SHP77 (cell line): ENCODE measurements around the gene FGF2.
A peak's percentile ranks its signal among the peaks of the same experiment; 100 is the strongest.

Experiments
- DNase-seq, 2 experiments: peaks; one replicate each; lab custom pipeline; 2025; lab: John Stamatoyannopoulos, UW

Gene FGF2

DNA sequence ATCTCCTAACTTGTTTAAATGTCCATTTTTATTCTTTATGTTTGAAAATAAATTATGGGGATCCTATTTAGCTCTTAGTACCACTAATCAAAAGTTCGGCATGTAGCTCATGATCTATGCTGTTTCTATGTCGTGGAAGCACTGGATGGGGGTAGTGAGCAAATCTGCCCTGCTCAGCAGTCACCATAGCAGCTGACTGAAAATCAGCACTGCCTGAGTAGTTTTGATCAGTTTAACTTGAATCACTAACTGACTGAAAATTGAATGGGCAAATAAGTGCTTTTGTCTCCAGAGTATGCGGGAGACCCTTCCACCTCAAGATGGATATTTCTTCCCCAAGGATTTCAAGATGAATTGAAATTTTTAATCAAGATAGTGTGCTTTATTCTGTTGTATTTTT is 68.2 kb downstream of the FGF2 start:
- no peak for DNase-seq

DNA sequence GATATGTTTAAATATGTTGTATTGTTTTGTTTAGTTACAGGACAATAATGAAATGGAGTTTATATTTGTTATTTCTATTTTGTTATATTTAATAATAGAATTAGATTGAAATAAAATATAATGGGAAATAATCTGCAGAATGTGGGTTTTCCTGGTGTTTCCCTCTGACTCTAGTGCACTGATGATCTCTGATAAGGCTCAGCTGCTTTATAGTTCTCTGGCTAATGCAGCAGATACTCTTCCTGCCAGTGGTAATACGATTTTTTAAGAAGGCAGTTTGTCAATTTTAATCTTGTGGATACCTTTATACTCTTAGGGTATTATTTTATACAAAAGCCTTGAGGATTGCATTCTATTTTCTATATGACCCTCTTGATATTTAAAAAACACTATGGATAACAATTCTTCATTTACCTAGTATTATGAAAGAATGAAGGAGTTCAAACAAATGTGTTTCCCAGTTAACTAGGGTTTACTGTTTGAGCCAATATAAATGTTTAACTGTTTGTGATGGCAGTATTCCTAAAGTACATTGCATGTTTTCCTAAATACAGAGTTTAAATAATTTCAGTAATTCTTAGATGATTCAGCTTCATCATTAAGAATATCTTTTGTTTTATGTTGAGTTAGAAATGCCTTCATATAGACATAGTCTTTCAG is 68.8 kb downstream of the FGF2 start:
- DNase-seq: no peak

DNA sequence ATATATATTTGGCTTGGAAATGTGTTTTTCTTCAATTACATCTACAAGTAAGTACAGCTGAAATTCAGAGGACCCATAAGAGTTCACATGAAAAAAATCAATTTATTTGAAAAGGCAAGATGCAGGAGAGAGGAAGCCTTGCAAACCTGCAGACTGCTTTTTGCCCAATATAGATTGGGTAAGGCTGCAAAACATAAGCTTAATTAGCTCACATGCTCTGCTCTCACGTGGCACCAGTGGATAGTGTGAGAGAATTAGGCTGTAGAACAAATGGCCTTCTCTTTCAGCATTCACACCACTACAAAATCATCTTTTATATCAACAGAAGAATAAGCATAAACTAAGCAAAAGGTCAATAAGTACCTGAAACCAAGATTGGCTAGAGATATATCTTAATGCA is 69.6 kb downstream of the FGF2 start:
- DNase-seq: no peak

DNA sequence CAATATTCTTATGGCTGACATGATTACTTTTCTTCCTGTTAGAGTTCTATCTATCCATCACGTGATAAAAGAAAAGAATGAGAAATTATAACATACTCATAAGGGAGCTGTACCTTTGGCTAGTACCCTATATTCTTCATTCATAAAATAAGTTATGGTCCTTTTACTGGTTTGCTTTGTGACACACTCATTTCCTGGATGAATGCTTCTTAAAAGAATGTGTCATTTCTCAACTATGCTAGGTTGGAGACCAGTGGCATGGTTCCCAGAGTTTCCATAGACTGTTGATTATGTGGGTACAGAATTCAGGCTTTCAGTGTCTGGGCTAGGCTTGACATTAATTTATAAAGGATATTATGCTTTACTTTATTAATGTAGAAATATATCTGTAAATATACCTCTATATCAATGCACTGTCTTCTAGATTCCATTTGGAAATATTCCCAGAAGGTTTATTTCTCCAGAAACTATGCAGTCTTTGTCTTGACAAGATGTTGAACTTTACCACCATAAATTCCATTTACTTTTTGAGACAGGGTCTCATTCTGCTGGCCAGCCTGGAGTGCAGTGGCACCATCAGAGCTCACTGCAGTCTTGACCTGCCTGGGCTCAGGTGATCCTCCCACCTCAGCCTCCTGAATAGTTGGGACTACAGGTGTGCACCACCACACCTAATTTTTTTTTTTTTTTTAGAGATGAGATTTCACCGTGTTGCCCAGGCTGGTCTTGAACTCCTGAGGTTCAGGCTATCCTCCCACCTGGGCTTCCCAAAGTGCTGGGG is 71.9 kb downstream of the FGF2 start:
- no peak for DNase-seq

DNA sequence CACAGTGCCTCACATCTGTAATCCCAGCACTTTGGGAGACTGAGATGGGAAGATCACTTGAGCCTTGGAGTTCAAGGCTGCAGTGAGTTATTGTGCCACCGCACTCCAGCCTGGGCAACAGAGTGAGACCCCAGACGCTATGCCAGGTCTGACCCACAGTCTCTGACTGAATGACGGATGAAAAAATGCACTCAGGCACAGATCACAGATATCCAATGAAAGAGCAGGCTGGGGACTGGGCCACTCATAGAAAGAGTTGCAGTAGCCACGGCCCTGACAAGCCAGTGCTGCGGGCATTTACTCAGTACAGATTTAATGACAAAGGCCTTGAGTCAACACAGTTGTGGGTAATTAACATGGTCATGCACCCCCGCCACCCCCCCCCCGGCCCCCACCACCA is 73.1 kb downstream of the FGF2 start:
- no peak for DNase-seq

DNA sequence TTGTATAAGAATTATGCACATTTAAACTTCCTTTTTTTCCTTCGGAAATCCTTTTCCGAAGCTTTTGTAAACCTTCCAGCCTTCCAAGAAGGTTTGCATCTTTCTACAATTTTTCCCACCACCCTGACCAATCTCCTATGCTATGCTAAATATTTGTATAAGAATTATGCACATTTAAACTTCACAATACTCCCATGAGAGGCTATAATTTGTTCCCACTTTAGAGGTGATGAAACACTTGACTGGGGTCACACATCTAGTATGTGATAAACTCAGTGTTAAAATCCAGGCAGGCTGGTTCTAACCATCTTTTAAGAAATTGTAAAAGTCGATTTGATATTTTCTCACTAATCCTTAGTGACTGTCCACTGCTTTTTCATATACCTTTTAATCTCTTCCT is 73.7 kb downstream of the FGF2 start:
- DNase-seq: no peak

DNA sequence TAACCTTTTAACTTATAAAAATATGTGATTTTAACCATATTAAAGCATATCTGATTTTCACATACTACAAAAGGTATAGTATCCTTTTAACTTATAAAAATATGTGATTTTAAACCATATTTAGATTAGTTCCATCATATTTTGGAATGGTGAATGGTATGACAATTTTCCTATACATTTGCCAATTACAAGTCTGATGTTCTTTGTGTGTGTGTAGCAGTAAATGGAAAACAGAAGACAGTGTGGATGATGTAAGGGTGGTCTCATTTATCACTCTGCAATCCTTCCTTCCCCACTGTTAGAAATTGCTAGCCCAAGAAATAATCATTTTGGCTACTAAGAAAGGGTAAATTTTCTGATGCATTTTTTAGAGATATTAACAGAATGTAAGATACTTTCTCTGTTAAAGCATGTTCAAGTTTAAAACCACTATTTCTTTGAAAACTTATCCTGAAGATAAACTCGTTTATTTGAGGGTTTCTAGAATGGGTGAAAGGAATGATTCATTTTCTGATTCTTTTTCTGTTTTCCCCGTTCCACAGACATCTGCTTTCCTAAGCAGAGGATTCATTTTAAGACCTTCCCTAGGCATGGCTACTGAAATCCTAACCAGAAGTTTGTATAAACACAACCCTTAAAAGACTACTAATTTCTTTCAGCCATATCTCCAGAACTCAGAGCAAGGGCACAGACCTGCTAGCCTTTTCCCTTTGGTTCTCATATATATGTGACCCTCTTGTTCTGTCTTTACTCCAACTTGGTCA is 74.8 kb downstream of the FGF2 start:
- no peak for DNase-seq

DNA sequence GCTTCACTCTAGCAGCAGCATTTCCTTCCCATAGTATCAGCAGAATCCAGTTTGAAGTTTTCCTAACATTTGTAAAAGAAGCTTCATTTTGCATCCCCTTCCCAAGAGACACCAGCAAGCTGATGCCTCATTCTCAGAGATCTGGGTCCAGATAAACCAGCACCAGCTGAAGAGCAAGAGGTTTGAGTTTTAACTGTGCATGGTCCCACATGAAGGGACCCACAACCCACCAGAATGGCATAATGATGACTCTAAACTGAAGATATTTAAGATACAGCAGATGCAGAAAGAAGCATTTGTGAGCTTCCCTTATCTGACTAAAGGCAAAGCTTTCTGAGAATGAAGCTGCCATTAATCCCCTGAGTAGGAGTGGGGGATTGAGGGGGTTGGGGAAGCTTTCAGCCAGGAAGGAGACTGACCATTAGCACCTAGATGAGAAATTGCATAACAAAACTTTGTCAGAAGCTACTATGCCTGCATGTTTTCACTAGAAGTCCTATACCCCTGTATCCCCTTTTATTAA is 77.2 kb downstream of the FGF2 start:
- no peak for DNase-seq

DNA sequence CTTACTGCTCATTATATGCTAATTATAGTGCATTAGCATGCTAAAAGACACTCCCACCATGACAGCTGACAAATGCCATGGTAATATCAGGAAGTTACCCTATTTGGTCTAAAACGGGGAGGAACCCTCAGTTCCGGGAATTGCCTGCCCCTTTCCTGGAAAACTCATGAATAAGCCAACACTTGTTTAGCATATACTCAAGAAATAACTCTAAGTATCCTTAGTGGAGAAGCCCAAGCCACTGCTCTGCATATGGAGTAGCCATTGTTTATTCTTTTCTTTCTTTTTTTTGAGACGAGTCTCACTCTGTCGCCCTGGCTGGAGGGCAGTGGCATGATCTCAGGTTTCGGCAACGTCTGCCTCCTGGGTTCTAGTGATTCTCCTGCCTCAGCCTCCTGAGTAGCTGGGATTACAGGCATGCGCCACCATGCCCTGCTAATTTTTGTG is 80.3 kb downstream of the FGF2 start:
- DNase-seq: no peak

DNA sequence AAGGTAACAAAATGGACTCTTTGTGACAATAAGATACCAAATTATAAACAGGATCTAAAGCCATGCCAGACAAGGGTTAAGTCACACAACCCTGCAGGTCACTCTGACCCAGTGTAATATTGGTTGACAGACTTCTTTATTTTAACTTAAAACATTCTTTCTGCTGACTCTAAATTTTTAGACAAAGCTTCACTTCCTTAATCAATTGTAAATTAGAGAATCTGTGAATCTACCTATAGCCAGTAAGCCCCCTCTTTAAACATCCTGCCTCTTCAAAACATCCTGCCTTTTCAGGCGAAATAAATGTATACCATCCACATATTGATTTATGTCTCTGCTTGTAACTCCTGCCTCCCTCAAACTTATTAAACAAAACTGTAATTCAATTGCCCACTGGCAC is 81.6 kb downstream of the FGF2 start:
- no peak for DNase-seq

DNA sequence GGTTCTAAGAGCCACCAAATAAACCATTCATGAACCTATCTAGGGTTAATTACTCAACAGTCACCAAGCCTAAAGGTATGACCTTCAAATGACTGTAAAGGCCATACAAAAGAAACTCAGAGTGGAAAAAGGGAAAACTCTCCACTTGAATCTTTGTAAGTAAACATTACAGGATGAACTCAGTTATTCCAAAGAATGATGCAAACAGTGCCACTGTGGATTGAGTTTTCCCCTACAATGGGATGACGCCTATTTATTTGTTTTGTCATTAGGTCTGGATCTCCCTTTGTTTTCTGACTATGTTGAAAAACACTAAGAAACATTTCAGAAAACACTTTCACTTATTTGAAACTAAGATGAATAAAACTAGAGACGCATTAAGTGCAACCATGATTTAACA is 83.1 kb downstream of the FGF2 start:
- no peak for DNase-seq

DNA sequence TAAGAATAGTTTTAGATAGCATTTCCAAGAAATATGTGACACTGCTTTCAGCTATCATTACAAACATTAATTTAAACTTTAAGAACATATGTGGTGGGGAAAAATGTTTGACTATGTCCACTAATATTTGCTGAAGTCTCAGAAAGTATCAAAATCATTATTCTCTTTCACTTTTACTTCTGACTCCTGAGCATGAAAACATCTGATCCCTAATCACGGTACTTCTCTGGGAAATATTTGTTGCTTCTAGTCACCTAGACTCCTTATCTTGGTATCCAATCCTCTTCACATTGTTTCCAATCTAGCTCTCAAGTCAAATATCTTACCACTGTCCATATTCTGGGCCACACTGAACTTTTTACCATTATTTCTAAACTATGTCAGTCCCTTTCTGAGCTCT is 85.0 kb downstream of the FGF2 start:
- no peak for DNase-seq

DNA sequence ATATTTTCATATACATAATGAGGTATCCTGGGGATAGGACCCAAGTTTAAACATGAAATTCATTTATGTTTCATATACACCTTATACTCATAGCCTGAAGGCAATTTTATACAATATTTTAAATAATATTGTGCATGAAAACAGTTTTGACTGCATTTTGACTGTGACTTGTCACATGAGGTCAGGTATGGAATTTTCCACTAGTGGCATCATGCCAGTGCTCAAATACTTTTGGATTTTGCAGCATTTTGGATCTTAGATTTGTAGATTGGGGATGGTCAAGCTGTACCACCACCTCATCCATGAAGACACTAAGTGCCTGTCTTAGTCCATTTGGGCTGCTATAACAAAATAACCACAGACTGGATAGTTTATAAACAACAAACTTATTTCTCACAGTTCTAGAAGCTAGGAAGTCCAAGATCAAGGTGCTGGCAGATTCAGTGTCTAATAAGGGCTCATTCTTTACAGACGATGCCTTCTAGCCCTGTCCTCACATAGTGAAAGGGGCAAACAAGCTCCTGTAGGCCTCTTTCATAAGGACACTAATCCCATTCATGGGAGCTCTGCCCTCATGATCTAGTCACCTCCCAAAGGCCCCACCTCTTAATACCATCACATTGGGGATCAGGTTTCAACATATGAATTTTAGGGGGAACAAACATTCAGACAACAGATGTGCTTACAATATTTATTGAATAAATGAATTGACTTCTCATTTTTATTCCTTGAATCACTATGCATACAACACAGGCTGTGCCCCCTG is 86.4 kb downstream of the FGF2 start:
- DNase-seq: no peak

DNA sequence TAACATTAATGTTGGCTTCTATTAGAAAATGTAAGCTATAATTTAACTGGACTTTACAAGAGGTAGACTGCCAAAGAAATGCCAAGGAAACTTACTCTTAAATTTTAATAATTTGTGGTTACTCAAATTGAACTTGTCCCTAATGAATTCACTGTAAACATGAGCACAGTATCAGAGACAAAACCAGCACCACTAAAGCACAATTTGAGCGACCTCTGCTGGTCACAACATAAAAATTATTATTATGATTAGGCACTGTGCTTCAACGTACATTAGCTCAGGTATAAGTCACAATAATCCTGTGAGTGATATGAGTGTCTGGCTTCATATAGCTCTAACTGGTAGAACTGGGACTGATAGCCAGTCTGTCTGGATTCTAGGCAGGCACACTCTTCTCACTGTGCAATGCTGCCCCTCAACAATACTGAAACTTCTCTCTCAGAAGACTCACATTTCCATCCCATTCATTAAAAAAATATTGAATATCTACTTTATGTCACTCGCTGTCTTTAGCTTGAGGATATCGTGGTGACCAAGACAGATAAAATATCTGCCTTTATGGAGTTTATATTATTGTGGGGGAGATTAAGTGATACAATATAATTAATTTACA is 87.8 kb downstream of the FGF2 start:
- no peak for DNase-seq

DNA sequence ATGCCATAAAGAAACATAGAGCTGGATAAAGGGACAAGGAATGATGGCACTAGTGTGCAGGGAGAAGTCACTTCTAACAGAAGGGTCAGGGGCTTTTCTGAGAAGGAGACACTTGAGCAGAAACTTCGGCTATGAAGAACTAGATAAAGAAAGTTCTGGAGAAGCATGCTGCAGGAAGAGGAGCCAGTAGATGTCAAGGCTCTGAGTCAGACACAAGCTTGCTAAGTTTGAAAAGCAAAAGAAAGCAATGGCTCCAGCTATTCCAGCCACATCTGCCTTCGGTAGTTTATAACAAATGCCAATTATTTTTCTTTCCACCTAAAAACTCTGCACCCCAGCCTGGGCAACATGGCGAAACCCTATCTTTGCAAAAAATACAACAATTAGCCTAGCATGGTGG is 88.3 kb downstream of the FGF2 start:
- DNase-seq: no peak

DNA sequence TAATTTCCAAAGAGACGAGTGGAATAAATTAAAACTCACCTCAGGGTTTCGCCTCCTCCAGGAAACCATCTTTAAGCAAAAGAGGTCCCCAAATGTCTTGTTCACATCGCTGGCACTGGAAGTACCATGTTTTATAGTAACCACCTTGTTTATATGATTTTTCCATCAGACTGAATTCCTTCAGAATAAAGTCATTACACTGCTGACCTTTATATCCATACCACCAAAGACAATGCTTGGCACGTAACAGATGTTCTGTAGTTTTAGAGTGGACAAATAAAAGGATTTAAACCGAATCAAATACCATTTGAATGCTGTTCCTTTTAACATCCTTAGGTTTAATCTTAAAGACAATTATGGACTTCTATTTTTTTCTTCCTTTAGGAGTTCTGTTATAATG is 91.1 kb downstream of the FGF2 start:
- DNase-seq: no peak

DNA sequence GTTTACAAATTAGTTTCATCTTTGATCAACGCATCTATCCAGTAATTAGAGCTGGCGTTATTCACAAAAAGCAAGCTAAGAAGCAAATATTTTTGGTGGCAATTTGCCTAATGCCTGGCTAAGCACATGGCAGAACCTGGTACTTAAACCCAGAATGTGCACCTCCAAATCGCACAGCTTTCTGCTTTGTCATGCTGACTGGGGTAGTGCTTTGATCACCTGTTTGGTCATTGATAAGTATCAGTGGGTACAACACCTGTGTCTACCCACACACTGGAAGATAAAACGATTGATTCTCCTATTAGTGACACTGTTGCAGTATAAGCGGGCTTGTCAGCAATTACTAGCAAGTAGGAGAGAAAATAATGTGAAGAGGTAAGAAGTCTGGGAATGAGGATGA is 93.8 kb downstream of the FGF2 start:
- peak in 1 of 2 experiments; percentile 14 for DNase-seq

DNA sequence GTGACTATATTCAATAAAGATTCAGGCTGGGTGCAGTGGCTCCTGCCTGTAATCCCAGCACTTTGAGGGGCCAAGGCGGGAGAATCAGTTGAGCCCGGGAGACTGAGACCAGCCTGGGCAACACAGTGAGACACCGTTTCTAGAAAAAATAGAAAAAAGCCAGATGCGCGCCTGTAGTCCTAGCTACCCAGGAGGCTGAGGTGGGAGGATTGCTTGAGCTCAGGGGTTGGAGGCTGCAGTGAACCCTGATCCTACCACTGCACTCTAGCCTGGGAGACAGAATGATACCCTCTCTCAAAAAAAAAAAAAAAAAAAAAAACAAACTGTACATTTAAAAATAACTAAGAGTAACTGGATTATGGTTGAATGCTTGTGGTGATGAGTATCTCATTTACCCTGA is 94.7 kb downstream of the FGF2 start:
- DNase-seq: no peak

DNA sequence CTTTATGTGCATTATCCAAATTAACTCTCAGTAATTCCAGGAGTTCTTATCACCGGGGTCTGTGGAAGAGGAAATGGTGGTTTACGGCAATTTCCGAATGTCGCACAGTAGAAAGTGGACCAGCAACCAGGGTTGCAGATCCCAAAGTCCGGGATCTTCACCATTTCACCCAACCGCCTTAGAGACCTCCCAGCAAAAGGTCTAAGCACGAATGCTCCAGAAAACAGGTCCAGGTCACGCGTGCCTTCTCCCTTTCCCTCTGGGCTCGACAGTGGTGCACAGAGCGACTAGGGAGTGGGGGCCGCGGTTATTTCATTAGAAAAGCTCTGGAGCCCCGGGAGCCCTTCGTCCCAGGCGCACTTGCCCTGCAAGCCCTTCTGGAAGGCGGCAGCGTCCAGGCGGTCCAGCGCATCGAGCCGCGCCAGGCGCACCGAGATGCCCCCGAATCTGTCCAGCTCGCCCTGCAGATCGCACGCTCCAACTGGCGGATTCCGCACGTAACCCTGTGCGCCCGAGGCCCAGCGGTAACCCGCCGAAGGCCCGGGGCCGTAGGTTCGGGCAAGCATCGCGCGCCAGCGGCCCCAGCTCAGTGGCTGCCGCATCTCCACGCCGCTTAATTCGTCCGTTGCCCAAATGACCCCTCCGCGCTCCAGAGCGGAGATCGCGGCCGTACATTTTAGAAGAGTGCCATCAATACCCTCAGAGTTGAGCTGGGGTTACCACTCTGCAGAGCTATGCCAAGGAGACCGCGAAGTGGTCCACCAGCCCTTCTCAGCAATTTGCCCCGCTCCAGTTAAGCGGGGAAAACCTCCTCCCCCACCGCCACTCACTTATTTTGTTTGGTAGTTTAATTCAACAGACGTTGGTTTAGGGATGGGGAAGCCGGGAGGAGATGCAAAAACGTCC is 95.6 kb downstream of the FGF2 start, which contains the start of gene NUDT6:
TSS of gene NUDT6 (minus strand) at position 627 of the 906 bp plus-strand sequence. CDS start at position 602, 25 bp downstream.
- DNase-seq: peak; percentile 17 to 19

DNA sequence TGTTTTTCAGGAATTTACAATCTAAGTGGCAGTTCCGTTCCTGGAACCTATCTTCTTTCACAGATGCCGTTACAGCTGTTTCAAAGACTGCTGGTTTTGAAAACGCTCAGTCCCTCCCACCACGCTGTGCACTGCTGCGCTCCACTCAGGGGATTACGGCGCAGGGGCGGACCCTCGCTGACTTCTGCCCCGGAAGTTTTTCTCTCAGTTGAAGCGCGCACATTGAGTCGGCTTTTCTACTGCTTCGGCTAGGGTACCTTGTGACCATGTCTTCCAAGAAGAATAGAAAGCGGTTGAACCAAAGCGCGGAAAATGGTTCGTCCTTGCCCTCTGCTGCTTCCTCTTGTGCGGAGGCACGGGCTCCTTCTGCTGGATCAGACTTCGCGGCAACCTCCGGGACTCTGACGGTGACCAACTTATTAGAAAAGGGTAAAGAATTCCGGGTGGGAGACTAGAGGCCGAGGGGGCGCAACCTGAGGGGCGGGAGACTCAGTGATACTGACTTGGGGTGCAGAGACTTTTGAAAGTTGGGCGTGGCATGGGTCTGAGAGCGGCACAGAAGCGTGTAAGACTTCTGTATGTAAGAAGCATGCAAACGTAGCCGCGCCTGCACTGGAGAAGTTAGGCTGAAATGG is 96.4 kb downstream of the FGF2 start:
- DNase-seq: peak; percentile 46 to 56
